Stimulated activated CD4-positive, alpha-beta T cell treated with anti-CD3 and anti-CD28 coated beads, TNF-alpha, amount 100 ng/mL, for 1 hour (primary cell): ENCODE measurements around the gene TMBIM4.
"Not testable (repeated sequence)": the region's sequence is repeated elsewhere in the genome, so short reads cannot be mapped to it uniquely, and the experiment has no call there.

Experiments used
- DNase-seq, 3 donors: peaks; one replicate each; pipeline ENCODE4 v3.0.0-alpha.2; 2020; ENCODE audit warnings: low read depth in 3 of 3, low spot score in 1 of 3

The TMBIM4 gene, protein sequence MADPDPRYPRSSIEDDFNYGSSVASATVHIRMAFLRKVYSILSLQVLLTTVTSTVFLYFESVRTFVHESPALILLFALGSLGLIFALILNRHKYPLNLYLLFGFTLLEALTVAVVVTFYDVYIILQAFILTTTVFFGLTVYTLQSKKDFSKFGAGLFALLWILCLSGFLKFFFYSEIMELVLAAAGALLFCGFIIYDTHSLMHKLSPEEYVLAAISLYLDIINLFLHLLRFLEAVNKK

DNA sequence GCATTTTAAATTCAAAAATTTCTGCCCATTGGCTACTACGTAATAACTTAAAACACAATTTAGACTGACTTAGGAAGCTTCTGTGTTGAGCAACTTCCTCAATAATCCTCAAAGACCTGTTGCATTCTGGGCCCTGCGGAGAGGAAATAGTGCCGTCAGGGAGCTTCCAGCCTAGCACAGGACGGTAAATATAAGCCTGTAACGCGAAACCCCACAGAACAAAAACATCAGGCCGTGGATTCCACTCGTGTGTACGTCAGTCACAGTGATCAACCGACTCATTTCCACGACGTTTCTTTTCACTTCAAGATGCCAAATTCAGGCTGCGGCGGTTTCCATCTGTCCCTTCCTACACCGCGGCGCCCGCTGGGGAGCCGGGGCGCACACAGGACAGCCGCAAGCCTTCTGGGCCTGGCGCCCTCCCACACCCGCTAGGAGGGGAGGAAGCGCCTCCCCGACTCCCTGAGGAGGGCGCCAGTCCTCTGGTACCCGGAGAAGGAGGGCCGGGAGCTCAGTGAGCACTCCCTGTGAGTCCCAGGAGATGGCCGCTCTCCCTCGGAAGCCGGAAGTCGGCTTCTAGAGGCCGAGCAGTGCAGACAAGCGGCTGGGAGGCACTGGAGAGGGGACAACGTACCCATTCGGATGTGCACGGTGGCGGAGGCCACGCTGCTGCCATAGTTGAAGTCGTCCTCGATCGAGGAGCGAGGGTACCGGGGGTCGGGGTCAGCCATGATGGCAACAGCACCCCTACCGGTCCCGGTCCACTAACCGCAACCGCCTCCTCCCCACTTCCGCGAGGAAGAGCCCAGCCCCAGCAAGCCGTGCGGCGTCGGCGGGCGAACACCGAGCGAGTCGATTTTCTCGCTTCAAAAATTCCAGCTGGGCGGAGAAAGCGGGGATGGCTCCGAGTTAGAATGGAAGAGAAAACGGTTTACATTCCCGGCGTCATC is at the start of gene TMBIM4:
TSS of gene TMBIM4 (minus strand) at position 776 of the 950 bp plus-strand sequence. CDS start at position 731, 45 bp downstream.
- DNase-seq = peak; percentile 47 to 73 (median 60)

DNA sequence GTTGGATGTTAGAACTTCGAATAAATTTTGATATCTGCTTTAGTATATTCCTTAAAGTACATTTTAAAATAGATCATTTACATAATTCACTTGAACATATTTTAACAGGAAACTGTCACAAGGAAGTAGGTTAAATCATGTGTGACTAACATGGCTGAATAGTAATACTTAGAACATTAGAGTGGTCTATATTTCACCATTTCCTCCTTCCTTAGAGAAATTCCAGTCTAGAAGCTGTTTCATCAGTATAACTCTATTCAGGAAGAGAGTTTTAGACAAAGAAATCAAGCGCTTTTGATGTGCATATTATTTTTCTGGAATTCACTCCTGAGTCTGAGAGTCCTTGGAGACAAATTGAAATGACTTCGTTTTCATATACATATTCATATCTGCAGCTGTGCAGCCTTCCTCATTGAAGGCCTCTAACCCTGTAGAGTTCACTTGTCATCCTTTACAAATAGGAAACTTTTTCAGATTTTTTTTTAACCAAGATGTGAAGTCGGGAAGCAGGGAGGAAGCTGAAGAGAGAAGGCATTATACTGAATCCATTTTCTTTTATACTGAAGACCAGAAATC is 47.6 kb upstream of the TMBIM4 start:
- no peak for DNase-seq

DNA sequence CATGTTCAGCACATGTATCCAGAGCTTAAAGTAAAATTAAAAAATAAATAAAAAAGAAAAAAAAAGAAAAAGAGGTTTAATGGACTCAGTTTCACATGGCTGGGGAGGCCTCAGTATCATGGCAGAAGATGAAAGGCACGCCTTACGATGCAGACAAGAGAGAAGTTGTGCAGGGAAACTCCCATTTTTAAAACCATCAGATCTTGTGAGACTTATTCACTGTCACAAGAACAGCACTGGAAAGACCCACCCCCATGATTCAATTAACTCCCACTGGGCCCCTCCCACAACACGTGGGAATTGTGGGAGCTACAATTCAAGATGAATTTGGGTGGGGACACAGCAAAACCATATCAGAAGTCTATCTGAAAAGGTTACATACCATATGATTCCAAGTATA is 43.2 kb upstream of the TMBIM4 start:
- not testable (repeated sequence) for DNase-seq

DNA sequence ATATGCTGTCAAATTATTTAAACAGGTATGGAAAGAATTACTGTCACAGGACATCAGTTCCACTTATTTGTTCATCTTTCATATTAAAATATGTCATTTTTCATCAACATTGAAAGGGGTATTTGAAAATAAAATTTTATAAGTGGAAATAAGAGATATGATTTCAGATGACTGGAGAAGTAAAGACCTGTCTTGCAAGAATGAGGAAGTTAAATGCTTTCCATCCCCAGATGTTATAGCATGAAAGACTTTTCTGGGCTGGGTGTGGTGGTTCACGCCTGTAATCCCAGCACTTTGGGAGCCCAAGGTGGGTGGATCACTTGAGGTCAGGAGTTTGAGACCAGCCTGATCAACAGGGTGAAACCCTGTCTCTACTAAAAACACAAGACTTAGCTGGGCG is 41.8 kb upstream of the TMBIM4 start:
- not testable (repeated sequence) for DNase-seq

DNA sequence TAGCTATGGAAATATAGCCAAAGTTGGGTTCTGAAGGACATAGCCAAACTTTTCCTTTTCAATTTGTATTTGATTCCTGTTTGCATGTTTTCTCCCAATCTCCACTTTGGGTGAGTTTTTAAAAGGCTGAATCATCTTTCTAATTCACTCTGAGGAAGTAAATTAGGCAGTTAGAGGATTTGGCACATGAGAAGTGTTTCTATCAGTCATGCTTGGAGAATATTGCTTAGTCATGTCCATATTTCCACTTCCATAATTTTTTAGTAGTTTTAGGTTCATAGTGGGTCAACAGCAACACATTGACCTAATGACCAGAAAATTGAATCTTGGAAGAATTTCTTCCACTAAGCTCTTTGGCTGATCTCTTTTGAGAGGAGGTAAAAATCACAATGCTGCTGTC is 41.0 kb upstream of the TMBIM4 start:
- DNase-seq = no peak

DNA sequence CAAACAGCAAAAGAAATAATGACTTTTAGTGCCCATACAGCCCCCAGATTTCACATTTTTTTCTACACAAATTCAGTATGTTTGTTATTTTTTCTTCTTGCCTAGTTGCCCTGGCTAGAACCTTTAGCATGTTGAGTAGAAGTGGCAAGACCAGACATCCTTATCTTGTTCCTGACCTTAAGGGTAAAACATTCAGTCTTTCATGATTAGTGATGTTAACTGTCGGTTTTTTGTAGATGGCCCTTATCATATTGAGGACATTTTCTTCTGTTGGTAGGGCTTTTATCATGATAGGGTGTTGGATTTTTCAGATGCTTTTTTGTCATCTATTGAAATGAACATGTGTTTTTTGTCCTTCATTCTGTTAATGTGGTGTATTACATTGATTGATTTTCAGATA is 36.3 kb upstream of the TMBIM4 start:
- no peak for DNase-seq

DNA sequence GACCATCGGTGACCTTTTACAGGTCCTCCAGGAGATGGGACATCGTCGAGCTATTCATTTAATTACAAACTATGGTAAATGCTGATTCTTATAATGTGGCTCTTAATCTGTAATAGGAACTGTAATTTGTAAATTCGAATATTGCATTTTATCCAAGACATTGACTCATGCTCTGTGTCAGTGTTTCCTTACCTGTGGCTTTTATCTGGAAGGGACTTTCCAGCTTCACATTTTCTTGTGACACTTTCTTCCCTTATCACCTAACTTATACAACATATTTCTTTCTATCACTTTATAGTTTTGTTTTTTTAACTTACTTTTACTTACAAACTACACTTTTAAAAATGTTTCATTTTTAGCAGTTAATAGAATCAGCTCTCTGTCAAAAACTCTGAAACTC is 34.0 kb upstream of the TMBIM4 start:
- DNase-seq = no peak

DNA sequence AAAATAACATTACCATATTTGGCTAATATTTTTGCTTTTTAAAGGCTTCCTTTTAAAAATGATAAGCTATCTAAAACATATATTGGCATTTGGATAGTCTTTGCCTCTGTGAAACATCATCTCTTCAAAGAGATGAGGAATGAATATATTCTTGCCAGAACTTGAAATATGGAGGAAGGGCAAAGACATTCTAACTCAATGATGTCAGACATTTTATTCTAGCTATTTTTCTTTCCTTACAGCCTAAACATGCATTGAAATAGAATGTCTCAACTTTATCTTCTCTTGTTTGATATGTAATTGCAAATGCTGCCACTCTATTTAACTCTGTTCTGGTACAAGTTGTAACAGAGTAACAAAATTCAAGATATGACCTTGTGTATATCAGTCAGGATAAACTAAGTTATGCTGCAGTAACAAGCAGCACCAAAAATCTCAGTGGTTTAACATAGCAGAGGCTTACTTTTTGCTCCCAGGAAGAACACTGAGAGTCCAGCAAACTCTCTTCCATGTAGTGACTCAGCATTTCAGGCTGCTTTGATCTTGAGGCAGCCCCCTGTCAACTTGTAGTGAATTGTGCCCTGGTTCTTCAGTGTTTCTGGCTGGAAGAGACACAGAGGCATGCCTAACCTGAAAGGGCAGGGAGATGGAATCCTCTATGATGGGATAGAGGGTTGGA is 30.2 kb upstream of the TMBIM4 start:
- no peak for DNase-seq

DNA sequence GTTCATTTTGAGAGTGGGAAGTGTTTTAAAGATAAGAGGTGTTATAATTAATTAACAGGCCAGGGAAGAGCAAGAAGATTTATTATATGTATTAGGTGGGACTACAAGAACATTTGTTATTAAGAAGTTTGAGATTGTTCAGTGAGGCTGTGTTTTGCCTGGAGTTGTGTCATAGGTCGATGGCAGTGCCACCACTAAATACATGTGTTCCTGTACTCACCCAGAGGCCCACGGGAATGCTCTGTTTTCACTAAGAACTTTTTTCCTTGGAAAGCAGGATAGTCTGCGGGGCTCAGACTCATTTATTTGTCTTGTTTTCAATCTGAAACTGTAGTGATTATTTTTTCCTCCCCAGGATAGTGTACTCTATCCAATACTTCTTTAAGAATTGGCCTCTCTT is 29.3 kb upstream of the TMBIM4 start:
- DNase-seq = no peak

DNA sequence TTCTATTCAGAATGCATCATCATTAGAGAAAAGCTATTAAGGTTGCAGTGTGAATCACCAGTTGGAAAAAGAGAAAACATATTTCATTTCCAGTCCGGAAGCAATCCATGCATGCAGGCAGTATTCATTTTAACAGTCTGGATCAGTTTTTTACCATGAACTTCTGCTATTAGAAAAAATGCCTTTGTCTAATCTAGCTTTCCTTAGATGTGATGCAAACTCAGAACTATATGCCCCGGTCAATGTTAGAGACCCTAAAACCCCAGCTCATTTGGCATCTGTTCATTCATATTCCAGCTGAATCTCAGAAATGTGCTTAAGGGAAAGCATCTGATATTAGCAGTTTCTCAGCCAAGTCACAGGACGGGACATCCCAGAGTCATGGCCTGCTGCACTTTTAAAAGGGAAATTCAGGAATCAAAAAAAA is 27.7 kb upstream of the TMBIM4 start:
- no peak for DNase-seq

DNA sequence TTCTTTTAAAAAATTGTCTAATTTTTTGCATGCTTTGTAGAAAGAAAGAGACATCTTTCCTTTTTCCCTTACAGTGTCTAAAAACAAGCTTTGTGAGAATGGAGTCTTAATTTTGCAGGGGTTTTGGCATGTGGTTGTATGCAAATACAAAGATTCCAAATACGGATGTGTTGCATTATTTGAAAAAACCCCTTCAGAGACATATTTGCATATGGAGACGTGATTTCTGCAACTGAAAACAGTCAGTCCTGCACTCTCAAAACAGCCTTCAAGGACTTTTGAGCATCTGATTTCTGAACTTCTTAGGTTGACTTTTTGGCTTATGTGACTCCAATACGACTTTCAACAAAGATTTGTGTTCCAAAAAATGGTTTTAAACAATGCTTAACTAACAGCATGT is 27.0 kb upstream of the TMBIM4 start:
- no peak for DNase-seq

DNA sequence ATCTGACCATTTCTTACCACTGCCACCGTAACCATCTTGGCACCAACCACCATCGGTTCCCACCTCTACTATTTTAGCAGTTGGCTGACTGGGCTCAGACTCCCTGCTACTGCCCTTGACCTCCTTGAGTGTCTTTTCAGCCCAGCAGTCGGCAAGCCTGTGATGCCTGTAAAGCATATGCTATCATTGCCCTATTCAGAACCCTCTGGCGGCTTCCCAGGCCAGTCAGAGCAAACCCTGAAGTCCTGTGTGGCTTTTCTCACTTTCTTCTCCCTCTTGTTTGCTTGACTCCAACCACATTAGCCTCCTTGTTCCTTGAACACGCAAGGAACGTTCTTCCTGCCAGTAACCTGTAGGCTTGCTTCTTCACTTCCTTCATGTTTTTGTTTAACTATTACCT is 25.4 kb upstream of the TMBIM4 start:
- DNase-seq = no peak

DNA sequence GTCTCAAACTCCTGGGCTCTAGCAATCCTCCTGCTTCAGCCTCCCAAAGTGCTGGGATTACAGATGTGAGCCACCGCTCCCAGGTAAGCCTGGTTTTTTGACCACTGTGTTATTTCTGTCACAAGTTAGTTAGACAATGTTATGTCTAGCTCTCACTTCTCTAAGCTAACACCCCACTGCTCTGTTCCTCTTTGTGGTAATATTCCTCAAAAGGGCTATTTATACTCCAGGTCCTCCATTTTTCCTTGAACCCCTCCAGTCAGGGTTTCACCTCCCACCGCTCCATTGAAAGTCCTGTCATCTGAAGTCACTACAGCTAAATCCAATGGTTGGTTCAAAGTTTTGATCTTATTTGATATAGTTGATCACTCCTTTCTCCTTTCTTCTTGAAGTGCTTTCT is 24.3 kb upstream of the TMBIM4 start:
- DNase-seq = no peak

DNA sequence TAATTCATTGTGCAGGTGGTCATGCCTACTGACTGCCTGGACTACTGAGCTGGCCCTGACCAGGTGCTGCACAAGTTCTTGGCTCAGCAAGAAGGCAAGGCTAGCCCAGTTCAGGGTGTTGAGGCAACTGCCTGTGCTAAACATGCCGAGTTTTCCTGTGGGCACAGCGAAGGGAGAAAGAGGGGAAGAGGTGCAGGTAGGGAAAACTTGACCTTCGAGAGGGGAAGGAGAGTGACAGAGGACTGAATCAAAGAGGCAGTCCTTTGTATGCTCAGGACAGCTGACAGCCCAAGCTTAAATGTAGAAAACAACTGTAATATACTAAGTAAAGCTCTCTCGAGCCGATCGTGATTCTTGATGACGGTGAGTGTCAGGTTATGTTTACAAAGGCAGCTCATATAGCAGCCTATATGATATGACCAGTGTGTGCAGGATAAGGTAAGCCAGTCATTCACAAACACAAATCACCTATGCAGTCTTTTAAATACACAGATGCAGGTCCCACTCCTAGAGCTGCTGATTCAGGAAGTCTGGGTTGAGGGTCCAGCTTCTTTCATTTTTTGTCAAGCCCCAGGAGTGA is 21.8 kb upstream of the TMBIM4 start:
- no peak for DNase-seq

DNA sequence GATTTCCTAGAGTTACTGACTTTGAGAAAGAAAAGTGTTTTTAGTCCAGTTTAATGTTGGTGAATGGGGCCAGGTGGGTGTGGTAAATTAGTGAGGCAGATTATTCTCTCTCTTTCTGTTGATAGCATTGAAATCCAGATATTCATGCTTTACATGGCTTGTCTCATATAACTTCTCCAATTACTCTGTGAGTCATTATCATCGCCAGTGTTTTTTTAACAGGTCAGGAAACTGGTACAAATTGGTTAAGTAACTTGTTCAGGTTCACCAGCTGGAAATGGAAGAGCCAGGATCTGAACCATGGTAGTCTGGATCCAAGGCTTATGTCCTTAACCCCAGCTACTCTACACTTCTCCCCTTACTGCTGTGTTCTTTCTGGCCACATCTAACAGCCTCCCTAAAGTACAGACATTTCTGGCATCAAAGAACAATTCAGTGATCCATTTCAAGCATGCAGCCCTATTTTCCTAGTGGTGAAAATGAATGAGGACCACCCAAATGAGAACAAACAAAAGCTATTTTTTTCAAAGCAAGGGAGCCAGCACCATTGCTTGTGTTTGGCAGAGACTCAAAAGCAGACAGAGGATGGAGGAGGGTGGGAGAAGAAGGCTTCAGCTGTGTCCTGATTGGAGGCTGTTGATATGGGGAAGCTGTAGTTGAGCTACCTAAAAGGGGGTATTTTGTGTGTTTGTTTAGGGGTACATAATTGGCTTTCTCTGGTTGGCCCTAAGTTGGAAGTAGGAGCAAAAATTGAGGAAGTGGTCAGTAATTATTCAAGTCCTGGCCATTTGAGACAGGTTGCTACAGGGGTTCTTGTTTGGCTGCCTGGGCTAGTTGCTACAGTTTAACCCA is 20.9 kb upstream of the TMBIM4 start:
- DNase-seq = no peak

DNA sequence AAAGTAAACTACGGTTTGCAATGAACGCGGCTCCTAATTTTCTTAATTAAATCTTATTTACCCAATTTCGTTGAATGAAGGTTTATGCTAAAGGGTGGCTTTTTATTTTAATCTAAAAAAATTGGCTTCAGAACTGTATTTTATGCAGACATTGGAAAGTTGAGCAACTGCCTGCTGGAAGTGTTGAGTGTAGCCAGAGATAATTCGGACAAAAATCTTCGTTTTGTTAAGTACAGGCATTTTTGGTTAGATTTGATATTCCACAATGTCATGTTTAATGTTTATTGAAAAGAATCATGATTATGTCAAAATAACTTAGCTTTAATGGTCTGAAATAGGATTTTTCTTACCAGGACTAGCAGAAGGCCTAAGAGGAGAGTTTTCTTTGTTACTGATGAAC is 20.1 kb upstream of the TMBIM4 start:
- no peak for DNase-seq

DNA sequence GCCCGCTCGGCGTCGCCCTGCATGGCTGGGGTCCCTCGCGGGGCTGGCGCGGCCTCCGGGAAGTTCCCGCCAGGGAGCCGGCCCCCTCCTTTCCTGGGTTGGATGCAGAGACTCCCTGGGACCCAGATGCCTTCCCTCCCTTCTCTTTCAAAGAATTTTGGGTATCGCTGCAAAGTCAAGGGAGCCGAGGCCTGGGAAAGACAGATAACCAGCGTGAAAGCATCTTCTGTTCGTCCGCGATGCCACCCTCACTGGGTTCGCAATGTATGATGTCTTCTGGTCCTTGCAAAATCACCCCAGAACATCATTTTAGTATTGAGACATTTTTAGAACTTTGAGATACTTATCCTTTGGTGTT is 19.7 kb upstream of the TMBIM4 start:
- DNase-seq = no peak

DNA sequence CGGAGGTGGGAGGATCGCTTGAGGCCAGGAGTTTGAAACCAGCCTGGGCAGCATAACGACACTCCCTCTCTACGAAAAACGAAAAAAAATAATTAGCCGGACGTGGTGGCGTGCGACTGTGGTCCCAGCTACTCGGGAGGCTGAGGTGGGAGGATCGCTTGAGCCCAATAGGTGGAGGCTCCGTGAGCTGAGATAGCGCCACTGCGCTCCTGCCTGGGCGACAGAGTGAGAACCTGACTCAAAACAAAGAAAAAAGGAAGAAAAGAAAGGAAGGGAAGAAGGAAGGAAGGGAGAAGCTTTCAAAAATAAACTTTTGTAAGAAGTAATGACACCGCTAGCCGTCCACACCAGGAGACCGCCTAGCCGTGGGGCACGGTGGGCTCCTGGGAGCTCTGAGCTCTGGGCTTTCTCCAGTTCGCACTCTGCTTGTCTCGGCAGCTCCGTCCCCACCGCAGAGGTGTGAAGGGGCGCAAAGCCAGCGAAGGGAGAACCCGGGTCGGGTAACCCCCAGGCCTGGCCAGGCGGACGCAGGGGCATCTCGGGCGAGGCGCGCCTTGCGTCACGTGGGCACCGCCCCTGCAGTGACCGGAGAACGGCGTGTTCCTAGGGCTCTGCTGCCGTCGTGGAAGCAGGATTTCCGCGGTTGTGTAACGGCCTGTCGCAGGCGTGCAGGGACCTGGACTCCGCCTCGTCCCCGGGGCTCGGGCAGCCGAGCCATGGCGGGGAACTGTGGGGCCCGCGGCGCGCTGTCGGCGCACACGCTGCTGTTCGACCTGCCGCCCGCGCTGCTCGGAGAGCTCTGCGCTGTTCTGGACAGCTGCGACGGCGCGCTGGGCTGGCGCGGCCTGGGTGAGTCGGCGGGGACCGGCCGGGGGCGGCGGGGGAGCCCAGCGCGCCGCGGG is 19.0 kb upstream of the TMBIM4 start, which contains the start of gene IRAK3:
TSS of gene IRAK3 (plus strand) at position 631 of the 902 bp plus-strand sequence. CDS start at position 717, 86 bp downstream.
- DNase-seq = peak in 1 of 3 donors; percentile 20

DNA sequence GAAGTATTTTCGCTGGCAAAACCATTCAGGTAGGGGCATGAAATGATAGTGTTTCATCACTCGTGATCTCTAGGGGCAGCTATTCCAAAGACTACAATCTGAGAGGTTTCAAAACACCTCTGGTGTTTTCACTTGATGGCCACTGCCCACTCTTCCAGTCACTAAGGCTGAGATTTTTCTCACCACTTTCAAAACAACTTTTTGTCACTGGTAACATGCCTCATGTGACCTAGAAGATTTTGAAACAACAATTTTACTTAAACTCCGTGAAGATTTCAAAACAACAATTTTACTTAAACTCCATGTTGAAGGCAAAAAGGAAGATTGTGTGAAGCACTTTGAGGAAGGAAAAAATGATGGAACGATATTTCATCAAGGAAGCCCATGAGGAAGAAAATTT is 18.0 kb upstream of the TMBIM4 start:
- no peak for DNase-seq
